Parietal lobe (tissue), 2 donors: ENCODE data around the gene AMY1B. TPM values are rescaled to one million over a fixed set of nuclear protein-coding genes. Genes with fewer than 3 reads are reported as not detected.

Experiments used
- small RNA-seq: library from RNA; depleted of rRNA; stranded (forward); fragments of <200 nt; gene quantifications from one replicate; pipeline ENCODE3, GENCODE V24; 2014; ENCODE audit warnings: low replicate concordance
- total RNA-seq: library from RNA; depleted of rRNA; stranded (reverse); fragments of >200 nt; gene quantifications from one replicate; pipeline ENCODE4 v1.2.3, GENCODE V29; 2014

Gene AMY1B
- not detected for total RNA-seq

DNA sequence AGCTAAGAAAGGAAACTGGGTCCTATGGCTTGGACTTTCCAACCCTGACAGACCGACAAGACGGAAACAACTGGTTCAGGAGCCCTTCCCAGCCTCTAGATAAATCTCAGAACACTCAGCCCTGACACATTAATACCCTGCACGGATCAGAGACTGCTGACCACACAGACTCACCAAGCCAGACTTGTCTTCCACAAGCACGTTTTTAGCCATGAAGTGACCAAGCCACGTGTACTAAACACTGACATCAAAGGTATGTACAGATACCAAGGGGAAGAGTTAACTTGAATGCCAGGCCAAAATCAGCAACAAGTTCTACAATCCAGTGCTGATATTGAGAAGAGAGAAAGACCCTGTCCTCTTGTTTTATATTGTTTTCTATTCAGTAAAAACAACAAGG is at the start of gene AMY1B:
Gene AMY1B, minus strand, starts transcription at position 101 of the 400 bp plus-strand sequence. CDS start 571 bp downstream, outside the sequence.

DNA sequence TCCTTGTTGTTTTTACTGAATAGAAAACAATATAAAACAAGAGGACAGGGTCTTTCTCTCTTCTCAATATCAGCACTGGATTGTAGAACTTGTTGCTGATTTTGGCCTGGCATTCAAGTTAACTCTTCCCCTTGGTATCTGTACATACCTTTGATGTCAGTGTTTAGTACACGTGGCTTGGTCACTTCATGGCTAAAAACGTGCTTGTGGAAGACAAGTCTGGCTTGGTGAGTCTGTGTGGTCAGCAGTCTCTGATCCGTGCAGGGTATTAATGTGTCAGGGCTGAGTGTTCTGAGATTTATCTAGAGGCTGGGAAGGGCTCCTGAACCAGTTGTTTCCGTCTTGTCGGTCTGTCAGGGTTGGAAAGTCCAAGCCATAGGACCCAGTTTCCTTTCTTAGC is 40.5 kb downstream of the AMY1B start, which contains the start of gene AMY1A:
Gene AMY1A, plus strand, starts transcription at position 301 of the 400 bp plus-strand sequence. CDS start 571 bp downstream, outside the sequence.

Small RNAs within 50 kb of the gene (small RNA-seq; reads per million reads assigned to genes)
- gene AC105272.1: not detected

Other genes starting within 250 kb of the AMY1B start
- 37.6 TPM for gene RNPC3, start 170.5 kb downstream of the AMY1B start, total RNA-seq
- gene AMY2B, start 124.6 kb downstream of the AMY1B start, total RNA-seq: 84.2 TPM
- gene AMY2A, start 78.8 kb downstream of the AMY1B start, total RNA-seq: not detected
- gene AMY1A, start 40.5 kb downstream of the AMY1B start, total RNA-seq: not detected
- gene AMY1C, start 53.7 kb upstream of the AMY1B start, total RNA-seq: not detected